Stimulated activated CD4-positive, alpha-beta T cell treated with anti-CD3 and anti-CD28 coated beads, Interleukin-4, amount 100 ng/mL, for 48 hours (primary cell): ENCODE measurements around the gene SYNE2.
"Not testable (repeated sequence)": the region's sequence is repeated elsewhere in the genome, so short reads cannot be mapped to it uniquely, and the experiment has no call there.

Experiments
- DNase-seq, 2 donors: peaks; one replicate each; pipeline ENCODE4 v3.0.0-alpha.2; 2020; ENCODE audit warnings: low read depth in 2 of 2

Gene SYNE2

GRCh38 chr14:64074961-64075612, 222.3 kb downstream of the SYNE2 start:
- DNase-seq = no peak

DNA sequence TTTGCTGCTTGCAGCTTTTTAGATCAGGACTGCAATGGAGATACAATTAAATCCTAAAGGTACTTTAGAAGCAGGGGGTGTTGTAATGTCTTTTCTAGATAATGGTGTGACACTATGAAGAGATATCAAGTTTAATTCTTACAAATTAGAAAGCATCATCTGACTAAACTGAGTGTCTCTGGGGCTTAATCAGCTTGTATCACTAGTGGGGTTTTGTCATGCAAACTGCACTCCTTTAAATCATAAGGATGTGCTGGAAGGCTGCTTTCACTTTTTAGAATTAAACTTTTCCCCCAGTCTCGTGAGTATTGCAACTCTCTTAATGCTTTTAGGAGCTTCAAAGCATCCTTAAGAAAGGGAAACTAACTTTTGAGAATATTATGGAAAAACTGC, 222.8 kb downstream of the SYNE2 start:
- no peak for DNase-seq

DNA sequence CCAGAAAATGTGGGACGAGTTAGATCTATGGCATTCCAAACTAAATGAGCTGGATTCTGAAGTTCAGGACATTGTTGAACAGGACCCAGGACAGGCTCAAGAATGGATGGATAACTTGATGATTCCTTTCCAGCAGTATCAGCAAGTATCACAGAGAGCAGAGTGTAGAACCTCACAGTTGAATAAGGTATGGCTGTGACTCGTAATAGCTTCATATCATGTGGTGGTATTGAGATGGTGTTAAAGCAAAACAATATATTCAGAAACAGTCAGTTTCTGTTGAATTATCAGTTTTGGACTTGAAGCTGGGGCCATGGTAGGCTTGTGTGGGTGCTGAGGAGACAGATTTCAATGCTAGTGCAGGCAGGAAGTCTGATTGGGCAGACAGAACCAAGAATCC, 227.6 kb downstream of the SYNE2 start:
- DNase-seq = no peak

GRCh38 chr14:64081174-64081746, 228.5 kb downstream of the SYNE2 start:
- no peak for DNase-seq

- DNase-seq = no peak
Observed at GRCh38 chr14:64082837-64083236, 230.0 kb downstream of the SYNE2 start.

- no peak for DNase-seq
Observed at GRCh38 chr14:64088647-64088964, 235.8 kb downstream of the SYNE2 start.

GRCh38 chr14:64089920-64090319, 237.1 kb downstream of the SYNE2 start:
- no peak for DNase-seq

DNA sequence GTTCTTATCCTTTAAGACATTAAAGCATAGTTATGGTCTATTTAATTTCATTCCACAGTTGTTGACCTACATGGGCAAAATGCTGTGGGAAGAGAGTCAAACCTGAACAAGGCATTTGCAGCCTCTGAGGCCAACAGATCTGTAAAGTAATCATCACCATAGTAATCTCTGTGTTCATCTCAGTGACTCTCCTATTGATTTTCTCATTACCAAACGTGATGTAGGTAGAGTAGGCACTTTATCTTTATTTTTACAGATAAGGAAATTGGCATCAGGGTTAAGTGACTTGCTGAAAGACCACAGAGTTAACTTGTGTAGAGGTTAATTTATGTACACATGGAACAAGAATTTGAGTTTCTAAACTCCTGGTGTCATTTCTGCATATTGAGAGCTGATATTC, 238.4 kb downstream of the SYNE2 start:
- no peak for DNase-seq

DNA sequence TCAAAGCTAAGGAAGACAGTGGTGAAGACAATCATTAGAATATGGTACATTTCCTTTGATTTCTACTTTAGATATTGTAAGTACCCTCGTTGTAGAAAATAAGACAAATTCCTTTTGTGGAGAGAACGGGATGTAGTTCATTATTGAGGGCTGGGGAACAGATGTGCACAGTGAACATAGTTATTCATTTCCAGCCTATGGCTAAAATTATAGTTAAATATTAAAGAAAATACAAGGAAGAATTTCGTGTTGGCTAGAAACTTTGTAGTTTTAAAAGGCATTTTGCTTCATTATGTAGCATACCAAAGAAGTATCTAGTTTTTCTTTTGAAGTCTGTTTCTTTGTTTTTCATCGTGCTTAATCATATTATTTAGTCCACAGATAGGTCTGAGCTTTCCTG, 239.5 kb downstream of the SYNE2 start:
- no peak for DNase-seq

- no peak for DNase-seq
Observed at GRCh38 chr14:64092940-64093339, 240.1 kb downstream of the SYNE2 start.

DNA sequence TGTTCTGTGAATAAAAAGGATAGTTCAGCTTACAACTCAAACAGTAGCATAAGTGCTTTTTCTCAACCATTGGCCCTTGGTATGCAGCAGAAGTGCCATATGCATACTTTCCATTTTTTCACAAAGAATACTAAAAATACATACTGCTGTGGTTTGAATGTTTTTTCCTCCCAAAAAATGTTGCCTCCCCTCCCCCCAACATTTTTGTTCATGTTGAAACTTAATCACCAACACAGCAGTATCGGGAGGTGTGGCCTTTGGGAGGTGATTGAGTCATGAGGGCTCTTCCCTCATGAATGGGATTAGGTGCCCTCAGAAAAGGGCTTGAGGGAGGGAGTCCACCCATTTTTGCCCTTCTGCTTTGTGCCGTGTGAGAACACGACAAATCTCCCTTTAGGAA, 242.8 kb downstream of the SYNE2 start:
- peak in 1 of 2 donors; percentile 4 for DNase-seq

- no peak for DNase-seq
Observed at GRCh38 chr14:64098120-64098519, 245.3 kb downstream of the SYNE2 start.

GRCh38 chr14:64107438-64107837, 254.6 kb downstream of the SYNE2 start:
- no peak for DNase-seq

DNA sequence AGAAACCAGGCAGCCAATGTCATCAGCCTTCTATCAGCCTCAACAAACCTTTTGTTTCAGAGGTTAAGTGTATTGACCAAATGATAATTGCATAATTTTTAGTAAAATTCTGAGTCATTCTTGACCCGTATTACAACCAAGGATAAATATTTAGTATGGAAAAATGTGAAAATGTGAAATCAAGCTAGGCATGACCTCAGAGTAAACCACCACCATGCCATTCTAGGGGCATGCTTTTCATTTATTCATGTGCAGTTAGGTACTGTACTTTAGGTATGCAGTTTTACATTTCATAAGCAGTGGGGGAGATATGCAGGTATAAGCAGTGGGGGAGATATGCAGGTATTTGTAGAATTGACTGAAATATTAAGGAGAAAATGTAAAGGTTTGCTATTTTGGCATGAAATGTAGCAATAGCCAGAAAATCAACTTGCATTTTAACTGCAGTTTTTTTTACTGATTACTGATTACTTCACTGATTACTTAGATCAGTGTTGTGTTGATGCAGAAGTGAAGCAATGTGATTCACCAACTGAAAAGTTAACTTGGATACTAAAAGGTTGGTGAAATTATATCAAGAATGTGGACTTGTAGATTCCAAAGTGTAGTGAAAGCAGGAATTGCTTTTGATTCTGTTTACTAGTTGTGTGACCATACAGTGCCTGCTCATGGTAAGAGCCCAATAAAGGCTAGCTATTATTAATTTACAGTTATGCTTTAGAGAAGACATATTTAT, 257.2 kb downstream of the SYNE2 start:
- DNase-seq = no peak

- no peak for DNase-seq
Observed at GRCh38 chr14:64110802-64111201, 258.0 kb downstream of the SYNE2 start.

GRCh38 chr14:64112867-64113678, 260.3 kb downstream of the SYNE2 start:
- DNase-seq = no peak

GRCh38 chr14:64114166-64114565, 261.4 kb downstream of the SYNE2 start:
- DNase-seq = no peak

- no peak for DNase-seq
Observed at GRCh38 chr14:64114796-64115195, 262.0 kb downstream of the SYNE2 start.

GRCh38 chr14:64115401-64115800, 262.6 kb downstream of the SYNE2 start:
- no peak for DNase-seq

DNA sequence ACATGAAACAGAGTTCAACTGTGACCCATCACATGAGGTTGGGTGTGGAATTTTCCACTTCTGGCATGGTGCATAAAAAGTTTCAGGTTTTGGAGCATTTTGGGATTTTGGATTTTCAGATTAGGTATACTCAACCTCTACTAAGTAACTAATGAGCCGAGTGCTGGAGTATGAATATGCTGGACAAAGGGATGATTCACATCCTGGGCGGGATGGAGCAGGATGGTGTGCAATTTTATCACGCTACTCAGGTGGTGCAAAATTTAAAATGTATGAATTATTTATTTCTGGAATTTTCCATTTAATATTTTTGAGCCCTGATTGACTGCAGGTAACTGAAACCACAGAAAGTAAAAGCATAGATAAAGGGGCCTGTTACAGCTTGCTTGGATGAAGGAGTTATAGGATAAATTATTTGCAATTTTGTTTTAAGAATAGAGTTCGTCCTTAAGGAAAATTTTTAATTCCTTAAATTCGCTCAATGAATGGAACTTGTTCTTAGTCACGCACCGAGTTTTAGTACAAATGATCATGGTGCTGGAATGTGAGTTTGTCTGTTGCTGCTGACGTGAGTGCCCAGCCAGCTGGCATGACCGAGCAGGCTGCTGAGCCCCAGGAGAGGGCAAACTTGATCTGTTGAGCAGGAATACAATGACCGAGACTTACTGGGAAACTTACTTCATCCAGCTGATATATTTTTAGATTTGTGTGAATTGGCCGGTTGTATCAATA, 265.0 kb downstream of the SYNE2 start:
- DNase-seq = no peak

- not testable (repeated sequence) for DNase-seq
Observed at GRCh38 chr14:64118403-64118742, 265.6 kb downstream of the SYNE2 start.

- DNase-seq = no peak
Observed at GRCh38 chr14:64118892-64119291, 266.1 kb downstream of the SYNE2 start.
